Retinal pigment epithelial cell (primary cell): ENCODE measurements around the gene NTN1.

Experiments
- DNase-seq: peaks from one replicate; pipeline ENCODE4 v3.0.0-alpha.2; 2010; ENCODE audit warnings: low read depth
- H3K4me3 ChIP-seq: 2 replicates; pipeline ENCODE4 v1.5.1; 2011; ENCODE audit warnings: mild to moderate bottlenecking, low read length, control low read depth, moderate library complexity
- TF ChIP-seq, protein P1 (sequence below): conservative IDR thresholded peaks from 2 replicates; pipeline ENCODE4 v1.5.1; 2011; ENCODE audit warnings: low read depth, low read length, control low read depth, inconsistent platforms

NTN1 gene

DNA sequence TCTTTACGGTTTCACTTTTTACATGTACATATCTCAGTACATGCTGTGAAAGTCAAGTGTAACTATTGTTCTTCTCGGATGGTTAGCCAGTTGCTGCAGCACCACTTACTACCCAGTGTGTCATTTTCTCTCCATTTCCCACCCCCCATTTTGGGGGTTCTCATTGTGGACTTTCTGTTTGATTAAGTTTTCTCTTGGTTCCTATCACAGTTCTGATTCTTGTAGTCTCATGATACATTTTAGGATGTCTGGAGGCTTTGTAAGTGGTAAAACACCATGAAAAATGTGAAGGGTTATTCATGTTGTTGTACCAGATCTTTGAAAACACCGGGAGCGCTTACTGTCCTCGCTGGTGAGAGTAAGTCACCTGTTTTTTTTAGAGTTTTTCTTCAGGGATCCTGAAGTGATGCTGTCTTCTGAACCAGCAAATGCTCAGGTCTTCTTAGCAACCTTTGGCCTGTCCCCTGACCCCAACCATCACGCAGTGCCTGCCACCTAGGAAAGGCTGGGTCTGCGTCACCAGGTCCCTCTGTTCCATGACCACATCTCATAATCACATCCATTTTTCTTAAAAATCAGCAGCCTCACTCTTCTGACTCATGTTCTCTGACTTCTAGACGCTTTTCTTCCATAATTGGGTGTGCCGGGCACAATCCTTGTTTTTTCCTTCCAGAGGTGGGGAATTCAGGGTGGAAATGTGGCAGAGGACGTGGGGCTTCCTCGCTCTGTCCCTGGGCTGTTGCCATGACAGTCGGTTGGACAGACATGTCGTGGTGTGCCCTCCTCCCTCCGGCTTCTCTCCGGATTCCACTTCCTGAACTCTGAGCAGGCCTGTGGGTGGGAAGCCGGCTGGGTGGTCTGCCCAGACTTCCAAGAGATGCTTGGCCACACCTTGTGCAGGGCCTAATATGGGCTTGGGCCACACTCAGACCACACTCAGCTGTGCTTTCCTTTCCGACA is 102.6 kb downstream of the NTN1 start:
- TF ChIP-seq, protein P1, sequence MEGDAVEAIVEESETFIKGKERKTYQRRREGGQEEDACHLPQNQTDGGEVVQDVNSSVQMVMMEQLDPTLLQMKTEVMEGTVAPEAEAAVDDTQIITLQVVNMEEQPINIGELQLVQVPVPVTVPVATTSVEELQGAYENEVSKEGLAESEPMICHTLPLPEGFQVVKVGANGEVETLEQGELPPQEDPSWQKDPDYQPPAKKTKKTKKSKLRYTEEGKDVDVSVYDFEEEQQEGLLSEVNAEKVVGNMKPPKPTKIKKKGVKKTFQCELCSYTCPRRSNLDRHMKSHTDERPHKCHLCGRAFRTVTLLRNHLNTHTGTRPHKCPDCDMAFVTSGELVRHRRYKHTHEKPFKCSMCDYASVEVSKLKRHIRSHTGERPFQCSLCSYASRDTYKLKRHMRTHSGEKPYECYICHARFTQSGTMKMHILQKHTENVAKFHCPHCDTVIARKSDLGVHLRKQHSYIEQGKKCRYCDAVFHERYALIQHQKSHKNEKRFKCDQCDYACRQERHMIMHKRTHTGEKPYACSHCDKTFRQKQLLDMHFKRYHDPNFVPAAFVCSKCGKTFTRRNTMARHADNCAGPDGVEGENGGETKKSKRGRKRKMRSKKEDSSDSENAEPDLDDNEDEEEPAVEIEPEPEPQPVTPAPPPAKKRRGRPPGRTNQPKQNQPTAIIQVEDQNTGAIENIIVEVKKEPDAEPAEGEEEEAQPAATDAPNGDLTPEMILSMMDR: no peak
- H3K4me3 ChIP-seq: no peak overlapping the region
- no peak for DNase-seq

DNA sequence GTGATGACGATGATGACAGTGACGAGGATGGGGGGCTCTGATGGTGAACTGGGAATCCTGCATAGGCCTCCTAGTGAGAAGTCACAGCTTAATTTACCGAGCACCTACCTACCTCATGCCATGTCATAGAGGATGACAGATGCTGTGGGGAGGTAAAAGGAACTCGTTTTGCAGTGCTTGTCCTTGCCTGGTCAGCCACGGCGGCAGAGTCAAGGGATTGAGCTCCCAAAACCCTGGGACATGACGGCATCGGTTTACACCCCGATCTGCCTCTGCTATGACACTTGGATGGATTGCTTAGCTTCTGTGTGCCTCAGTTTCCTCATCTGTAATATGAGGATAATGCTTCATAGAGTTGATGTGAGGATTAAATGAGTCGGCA is 103.2 kb downstream of the NTN1 start:
- TF ChIP-seq, protein P1: no peak
- DNase-seq: no peak
- no peak overlapping the region for H3K4me3 ChIP-seq

DNA sequence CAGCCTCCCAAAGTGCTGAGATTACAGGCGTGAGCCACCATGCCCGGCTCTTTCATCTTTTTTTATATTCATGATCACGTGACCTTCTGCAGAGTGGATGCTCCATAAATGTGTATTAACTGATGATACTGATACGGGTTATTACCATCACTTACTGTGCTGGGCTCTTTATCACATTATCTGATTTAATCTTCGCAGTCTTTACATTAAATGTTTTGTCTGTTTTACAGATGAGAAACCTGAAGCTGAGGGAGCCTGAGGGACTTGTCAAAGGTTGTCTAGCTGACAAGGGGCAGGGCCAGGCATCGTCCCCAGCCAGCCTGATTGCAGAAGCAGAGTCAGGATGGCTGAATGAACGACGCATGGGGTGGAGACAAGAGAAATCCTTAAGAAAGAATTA is 104.4 kb downstream of the NTN1 start:
- TF ChIP-seq, protein P1: no peak
- no peak for DNase-seq

DNA sequence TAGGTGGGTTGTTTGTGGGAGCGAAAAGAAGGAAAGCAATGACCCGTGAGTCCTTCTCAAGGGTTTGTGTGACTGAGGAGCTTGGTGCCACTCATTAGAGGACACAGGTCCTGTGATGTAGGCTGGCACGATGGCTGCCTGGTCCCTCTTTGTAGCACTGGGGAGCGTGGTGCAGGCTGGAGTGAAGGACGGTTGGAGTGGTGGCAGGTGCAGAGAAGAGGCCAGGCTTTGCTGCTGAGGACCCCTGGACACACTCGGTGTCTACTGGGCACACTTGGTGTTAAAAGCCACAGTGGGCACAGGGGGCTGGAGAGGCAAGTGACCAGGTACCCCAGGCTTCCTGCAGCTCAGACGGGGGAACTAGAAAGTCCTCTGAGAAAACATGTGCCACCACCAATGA is 106.0 kb downstream of the NTN1 start:
- no peak for DNase-seq
- H3K4me3 ChIP-seq: no peak overlapping the region
- TF ChIP-seq, protein P1: no peak

More for the DNA sequence above, 104.4 kb downstream of the NTN1 start:
- no peak overlapping the region for H3K4me3 ChIP-seq

DNA sequence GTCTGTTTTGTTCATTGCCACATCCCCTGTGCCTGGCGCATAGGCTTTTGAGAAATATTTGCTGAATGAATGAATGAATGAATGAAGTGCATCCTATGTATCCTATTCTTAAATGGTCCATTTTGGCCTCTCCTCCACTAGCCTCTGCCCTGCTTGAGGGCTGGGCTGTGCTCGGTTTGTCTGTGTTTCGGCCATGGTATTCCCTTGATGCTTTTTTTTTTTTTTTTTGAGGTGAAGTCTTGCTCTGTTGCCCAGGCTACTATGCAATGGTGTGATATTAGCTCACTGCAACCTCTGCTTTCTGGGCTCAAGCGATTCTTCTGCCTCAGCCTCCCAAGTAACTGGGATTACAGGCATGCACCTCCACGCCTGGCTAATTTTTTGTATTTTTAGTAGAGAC is 110.1 kb downstream of the NTN1 start:
- no peak overlapping the region for H3K4me3 ChIP-seq

DNA sequence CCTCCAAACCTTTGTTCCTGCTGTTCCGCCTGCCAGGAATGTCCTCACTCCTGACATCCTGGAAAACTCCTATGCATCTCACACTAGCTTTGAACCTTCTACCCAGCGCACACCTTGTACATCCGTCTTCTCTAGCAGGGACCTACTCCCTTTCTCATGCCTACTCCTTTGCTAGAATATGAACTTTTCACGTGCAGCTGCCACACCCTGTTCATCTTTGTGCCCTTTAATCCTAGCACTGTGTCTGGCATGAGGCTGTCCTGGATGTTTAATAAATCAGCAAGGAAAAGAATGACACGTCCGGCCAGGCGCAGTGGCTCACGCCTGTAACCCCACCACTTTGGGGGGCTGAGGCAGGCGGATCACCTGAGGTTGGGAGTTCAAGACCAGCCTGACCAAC is 111.0 kb downstream of the NTN1 start:
- no peak overlapping the region for H3K4me3 ChIP-seq
- DNase-seq: no peak
- TF ChIP-seq, protein P1: no peak

More for the DNA sequence above, 110.1 kb downstream of the NTN1 start:
- no peak for DNase-seq
- TF ChIP-seq, protein P1: no peak

DNA sequence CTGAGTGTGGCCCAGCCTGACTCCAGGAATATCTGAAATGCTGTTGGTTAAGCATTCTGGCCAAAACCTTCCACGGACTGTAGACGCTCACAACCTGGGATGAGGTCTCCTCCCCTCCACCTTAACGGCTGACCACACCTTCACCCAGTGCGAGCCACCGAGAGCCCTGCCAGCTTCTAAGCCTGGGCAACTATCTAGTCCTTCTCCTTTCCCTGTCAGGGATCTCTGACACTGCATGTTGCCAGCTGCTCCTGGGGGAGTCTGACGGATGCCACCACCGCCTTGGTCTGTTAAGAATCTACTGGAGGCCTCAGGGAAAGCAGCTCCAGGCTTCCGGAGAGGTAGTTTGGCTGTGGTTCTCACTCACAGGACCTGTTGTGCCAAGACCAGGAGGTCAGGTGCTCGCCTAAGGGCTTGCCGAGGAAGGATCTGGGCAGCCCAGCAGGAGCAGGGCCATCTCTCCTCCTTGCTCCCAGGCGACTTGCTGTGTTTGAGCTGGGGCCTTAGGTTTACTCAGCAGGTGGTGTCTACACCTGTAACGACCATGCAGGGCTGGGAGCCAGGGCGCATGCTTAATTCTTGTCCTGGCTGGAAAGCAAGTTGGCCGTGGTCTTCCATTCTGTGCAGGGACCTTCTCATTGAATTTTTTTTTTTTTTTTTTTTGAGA is 111.8 kb downstream of the NTN1 start:
- TF ChIP-seq, protein P1: no peak
- no peak overlapping the region for H3K4me3 ChIP-seq
- no peak for DNase-seq
